ENCODE results near the gene GGA1. TPM values are rescaled to one million over a fixed set of nuclear protein-coding genes. Genes with fewer than 3 reads are reported as not detected.

Gene GGA1, protein sequence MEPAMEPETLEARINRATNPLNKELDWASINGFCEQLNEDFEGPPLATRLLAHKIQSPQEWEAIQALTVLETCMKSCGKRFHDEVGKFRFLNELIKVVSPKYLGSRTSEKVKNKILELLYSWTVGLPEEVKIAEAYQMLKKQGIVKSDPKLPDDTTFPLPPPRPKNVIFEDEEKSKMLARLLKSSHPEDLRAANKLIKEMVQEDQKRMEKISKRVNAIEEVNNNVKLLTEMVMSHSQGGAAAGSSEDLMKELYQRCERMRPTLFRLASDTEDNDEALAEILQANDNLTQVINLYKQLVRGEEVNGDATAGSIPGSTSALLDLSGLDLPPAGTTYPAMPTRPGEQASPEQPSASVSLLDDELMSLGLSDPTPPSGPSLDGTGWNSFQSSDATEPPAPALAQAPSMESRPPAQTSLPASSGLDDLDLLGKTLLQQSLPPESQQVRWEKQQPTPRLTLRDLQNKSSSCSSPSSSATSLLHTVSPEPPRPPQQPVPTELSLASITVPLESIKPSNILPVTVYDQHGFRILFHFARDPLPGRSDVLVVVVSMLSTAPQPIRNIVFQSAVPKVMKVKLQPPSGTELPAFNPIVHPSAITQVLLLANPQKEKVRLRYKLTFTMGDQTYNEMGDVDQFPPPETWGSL
- total RNA-seq: 64.4 TPM
- long read RNA-seq, transcript GGA1-216 (4 exons, 790 nt): minor isoform, 16 of 109 reads
- long read RNA-seq, transcript GGA1-203 (17 exons, 3,159 nt): major isoform, 37 of 109 reads
- long read RNA-seq, transcript GGA1-222 (3 exons, 1,384 nt): minor isoform, 12 of 109 reads
- long read RNA-seq, partial matches to known transcripts: 20 of 109 reads
- long read RNA-seq, other reads (novel, unspliced or antisense): 21 of 109 reads

DNA sequence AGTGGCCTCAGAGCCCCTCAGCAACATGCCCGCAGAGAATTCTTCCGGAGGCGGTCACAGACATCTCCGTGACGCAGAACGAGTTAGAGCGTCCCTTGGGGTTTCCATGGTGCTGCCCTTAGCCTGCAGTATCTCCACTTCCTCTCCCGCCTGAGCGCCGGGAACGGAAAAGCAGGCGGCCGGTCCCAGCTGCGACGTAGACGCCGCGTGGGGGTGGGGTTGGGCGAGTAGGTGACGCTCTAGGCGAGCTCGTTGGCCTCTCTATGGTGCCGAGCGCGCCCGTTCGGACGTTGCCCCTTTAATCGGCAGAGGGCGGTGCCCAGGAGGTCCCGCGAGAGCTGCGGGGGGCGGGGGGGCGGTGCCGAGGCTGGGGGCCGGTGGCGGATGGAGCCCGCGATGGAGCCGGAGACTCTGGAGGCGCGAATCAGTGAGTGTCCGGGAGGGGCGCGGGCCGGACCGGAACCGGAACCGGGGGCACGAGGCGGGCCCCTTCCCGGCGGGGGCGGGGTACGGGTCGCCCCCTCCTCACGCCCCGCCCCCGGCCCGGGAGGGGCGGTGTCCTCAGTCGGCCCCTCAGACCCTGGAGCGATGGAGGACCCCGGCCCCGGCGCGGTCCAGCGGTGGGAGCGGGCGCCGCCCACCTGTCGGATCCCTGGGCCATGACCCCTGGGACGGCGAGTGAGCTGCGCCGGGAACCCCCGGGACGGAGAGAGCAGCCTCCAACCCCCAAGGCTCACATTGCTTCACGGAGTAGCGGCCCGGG is at the start of gene GGA1:
Gene GGA1 (plus strand): TSS at position 358 of the 763 bp plus-strand sequence. CDS start 27 bp downstream, at position 385.
- TF ChIP-seq, protein P1, sequence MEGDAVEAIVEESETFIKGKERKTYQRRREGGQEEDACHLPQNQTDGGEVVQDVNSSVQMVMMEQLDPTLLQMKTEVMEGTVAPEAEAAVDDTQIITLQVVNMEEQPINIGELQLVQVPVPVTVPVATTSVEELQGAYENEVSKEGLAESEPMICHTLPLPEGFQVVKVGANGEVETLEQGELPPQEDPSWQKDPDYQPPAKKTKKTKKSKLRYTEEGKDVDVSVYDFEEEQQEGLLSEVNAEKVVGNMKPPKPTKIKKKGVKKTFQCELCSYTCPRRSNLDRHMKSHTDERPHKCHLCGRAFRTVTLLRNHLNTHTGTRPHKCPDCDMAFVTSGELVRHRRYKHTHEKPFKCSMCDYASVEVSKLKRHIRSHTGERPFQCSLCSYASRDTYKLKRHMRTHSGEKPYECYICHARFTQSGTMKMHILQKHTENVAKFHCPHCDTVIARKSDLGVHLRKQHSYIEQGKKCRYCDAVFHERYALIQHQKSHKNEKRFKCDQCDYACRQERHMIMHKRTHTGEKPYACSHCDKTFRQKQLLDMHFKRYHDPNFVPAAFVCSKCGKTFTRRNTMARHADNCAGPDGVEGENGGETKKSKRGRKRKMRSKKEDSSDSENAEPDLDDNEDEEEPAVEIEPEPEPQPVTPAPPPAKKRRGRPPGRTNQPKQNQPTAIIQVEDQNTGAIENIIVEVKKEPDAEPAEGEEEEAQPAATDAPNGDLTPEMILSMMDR (IDR thresholded peaks at IDR 0.05): no peak
- Histone ChIP-seq H3K9me3 (no peaks in the 10 kb centered on the region), H3K36me3 (no peaks in the 10 kb centered on the region), H3K27ac (peak within 1 kb of the TSS; percentile 97), H3K4me1 (peaks cover 48% of the 10 kb centered on the region), H3K27me3 (no peaks in the 10 kb centered on the region), H3K4me3 (peak within 1 kb of the TSS; percentile 84)
- peak; percentile 92 for ATAC-seq
- peak; percentile 98 for DNase-seq
- intact Hi-C loops (cut with DNase I): no loop called here

DNA sequence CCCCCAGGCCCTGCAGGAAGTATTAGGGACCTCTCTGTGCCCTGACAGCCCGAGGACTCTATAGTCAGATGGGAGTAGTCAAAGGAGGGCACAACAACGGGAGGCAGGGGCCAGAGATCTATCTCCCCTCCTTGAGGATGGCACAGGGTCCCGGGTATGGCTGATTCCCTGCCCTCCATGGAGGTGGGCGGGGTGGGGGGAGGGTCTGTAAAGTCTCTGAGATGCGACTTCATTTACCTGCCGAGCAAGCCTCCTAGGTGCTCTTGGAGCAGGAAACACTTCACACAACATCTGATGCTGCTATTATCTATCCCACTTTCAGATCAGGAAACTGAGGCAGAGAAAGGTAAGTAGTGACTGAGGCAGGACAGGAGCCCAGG is 49.1 kb upstream of the GGA1 start:
- TF ChIP-seq, protein P1 (IDR thresholded peaks at IDR 0.05): no peak
- H3K4me3 ChIP-seq: peak overlapping the region; percentile 49
- H3K36me3 ChIP-seq: no peaks in the 10 kb centered on the region
- H3K27ac ChIP-seq: peak overlapping the region; percentile 92
- H3K4me1 ChIP-seq: peaks cover 46% of the 10 kb centered on the region
- H3K9me3 ChIP-seq: no peaks in the 10 kb centered on the region
- DNase-seq: no peak
- H3K27me3 ChIP-seq: no peaks in the 10 kb centered on the region
- intact Hi-C loops (cut with DNase I): no loop called here
- no peak for ATAC-seq

DNA sequence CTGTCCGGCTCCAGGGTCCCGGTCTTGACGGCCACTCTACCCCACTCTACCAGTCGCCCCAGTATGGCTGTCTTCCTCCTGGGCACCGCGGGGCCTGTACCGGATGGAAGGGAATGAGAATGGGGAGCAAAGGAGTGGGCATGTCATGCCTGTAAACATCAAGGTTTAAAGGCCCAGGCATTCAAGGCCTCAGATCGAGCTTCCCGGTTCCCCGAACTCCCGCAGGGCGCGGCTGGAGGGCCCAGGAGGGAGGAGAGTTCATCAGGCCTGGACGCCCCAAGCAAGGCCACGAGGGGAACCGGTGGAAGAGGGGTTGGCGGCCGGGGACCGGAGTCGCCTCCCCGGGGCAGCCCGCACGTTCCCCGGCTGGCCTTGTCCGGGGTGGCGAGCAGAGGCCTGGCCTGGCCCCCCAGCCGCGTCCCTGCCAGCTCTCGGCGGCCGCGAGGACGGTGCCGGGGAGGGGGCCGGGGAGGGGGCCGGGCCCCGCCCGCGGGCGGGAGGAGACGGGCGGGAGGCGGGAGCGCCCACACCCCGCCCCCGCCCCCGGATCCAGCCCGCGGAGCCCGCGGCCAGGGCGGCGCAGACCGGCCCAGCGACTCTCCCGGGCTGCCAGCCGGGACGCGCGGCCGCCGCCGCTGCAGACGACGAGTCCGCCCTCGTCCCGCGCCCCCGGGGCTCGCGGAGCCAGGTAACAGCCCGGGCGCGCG is 48.6 kb upstream of the GGA1 start, which contains the start of gene CDC42EP1:
Gene CDC42EP1 (plus strand): TSS at position 580 of the 707 bp plus-strand sequence. CDS start 5,870 bp downstream, outside the sequence.
- Histone ChIP-seq H3K4me3 (peak within 1 kb of the TSS; percentile 66), H3K36me3 (no peaks in the 10 kb centered on the region), H3K4me1 (peaks cover 51% of the 10 kb centered on the region), H3K9me3 (no peaks in the 10 kb centered on the region), H3K27ac (peak within 1 kb of the TSS; percentile 97), H3K27me3 (no peaks in the 10 kb centered on the region)
- ATAC-seq: peak; percentile 79
- intact Hi-C loops (cut with DNase I): no loop called here
- DNase-seq: peak; percentile 87
- TF ChIP-seq, protein P1 (IDR thresholded peaks at IDR 0.05): no peak

DNA sequence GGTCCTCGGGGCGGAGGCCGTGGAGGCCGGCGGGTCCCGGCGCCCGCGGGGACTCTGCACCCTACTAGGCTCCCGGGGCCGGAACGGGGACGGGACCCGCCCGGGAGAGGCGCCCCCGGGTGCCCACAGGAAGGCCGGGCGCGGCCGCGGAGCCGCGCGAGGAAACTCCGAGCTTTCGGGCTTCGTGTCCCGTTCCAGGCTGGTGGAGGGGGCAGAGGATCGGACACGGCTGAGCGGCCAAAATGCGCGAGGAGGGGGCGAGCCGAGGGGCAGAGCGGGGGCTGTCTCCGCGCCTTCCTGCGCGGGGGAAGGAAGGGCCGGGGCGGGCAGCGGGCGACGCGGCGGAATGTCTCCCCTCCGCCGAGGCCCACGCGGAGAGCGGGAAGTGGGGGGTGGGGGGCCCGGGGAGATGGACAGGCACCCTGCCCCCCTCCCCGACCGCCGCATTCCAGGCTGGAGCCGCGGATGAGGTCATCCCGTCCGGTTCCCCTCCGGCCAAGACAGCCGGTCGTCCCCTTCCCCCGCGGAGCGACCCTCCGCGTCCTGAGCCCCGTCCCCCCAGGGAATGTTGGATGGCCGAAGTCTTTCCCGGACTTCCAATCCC is 47.9 kb upstream of the GGA1 start:
- H3K4me1 ChIP-seq: peaks cover 58% of the 10 kb centered on the region
- no peaks in the 10 kb centered on the region for H3K27me3 ChIP-seq
- no peaks in the 10 kb centered on the region for H3K9me3 ChIP-seq
- peak; percentile 85 for DNase-seq
- TF ChIP-seq, protein P1 (IDR thresholded peaks at IDR 0.05): no peak
- ATAC-seq: peak; percentile 44
- peak overlapping the region; percentile 66 for H3K4me3 ChIP-seq
- H3K36me3 ChIP-seq: peaks cover under 1% of the 10 kb centered on the region
- peak overlapping the region; percentile 97 for H3K27ac ChIP-seq
- intact Hi-C loops (cut with DNase I): no loop called here

Data from upper lobe of right lung (tissue), 1 donor.